Natural killer cell (primary cell): ENCODE results near the gene ADGRG7. TPM values are rescaled to one million over a fixed set of nuclear protein-coding genes. Genes with fewer than 3 reads are reported as not detected.

ENCODE experiments used
- ATAC-seq, 3 donors: fragments of 150-1000 bp in 2 of 3; fragments of 200-7000 bp in 1 of 3; cut with Tn5 transposase; 1 replicate in 1 of 3; 2 replicates in 2 of 3; pipeline ENCODE4 v1.10.0; 2021; ENCODE audit warnings: mild to moderate bottlenecking in 2 of 3, moderate library complexity in 2 of 3
- DNase-seq, 2 donors: peaks; one replicate each; pipeline versions ENCODE4 v3.0.0 to v3.0.0-alpha.2; 2013 to 2021; ENCODE audit warnings: mixed read lengths in 1 of 2
- H3K27ac ChIP-seq: one replicate; pipeline ENCODE4 v1.5.1; 2013; ENCODE audit warnings: mild to moderate bottlenecking, low read length
- H3K27me3 ChIP-seq: one replicate; pipeline ENCODE4 v1.6.1; 2013; ENCODE audit warnings: low read length; ENCODE audit not compliant: control insufficient read depth, insufficient read depth
- H3K36me3 ChIP-seq: one replicate; pipeline ENCODE4 v1.6.1; 2013; ENCODE audit warnings: low read length; ENCODE audit not compliant: control insufficient read depth, insufficient read depth
- H3K4me1 ChIP-seq: one replicate; pipeline ENCODE4 v1.6.1; 2013; ENCODE audit warnings: low read length; ENCODE audit not compliant: control insufficient read depth, insufficient read depth
- H3K4me3 ChIP-seq: one replicate; pipeline ENCODE4 v1.5.1; 2013; ENCODE audit warnings: low read length
- H3K9me3 ChIP-seq: one replicate; pipeline ENCODE4 v1.6.1; 2013; ENCODE audit warnings: low read length; ENCODE audit not compliant: control insufficient read depth, insufficient read depth
- H3K27ac Mint-ChIP-seq, 2 donors: one replicate each; pipeline ENCODE4 v1.8.0; 2022; ENCODE audit warnings: mild to moderate bottlenecking in 2 of 2, mixed read lengths in 2 of 2, moderate library complexity in 1 of 2
- H3K27me3 Mint-ChIP-seq, 2 donors: one replicate each; pipeline ENCODE4 v1.8.0; 2022; ENCODE audit warnings: low read depth in 2 of 2, mixed read lengths in 2 of 2
- H3K36me3 Mint-ChIP-seq: one replicate; pipeline ENCODE4 v1.8.0; 2022; ENCODE audit warnings: mixed read lengths
- H3K4me1 Mint-ChIP-seq, 2 donors: one replicate each; pipeline ENCODE4 v1.8.0; 2022; ENCODE audit warnings: mixed read lengths in 2 of 2
- H3K4me3 Mint-ChIP-seq: one replicate; pipeline ENCODE4 v1.8.0; 2022; ENCODE audit warnings: mild to moderate bottlenecking, moderate library complexity, mixed read lengths
- H3K9me3 Mint-ChIP-seq, 2 donors: one replicate each; pipeline ENCODE4 v1.8.0; 2022; ENCODE audit warnings: mixed read lengths in 2 of 2
- WGBS: methylation state at CpG from one replicate; pipeline ENCODE4 v1.1.7; 2013; ENCODE audit warnings: missing lambda C conversion rate; ENCODE audit not compliant: insufficient coverage; 5-methylcytosine and 5-hydroxymethylcytosine counted together
- intact Hi-C: fragments of 100-400 bp; cut with micrococcal nuclease; formaldehyde crosslinking; loops from one replicate; pipeline ENCODE4 v1.14.2; 2022
- total RNA-seq, 4 donors: library from RNA; stranded (reverse); fragments of 120-200 nt in 1 of 4; gene quantifications; one replicate each; pipeline versions ENCODE4 v1.2.3 to v1.2.4, GENCODE V29; 2013 to 2022
- TF ChIP-seq, protein P1 (sequence below): fragments of 200-600 bp; IDR thresholded peaks from one replicate; pipeline ENCODE4 v1.8.0; 2022; ENCODE audit warnings: antibody characterized with exemption

The ADGRG7 gene
- total RNA-seq, 3 donors from 2014 or later (not counting 1 experiment from before 2014, with no cell fraction given), result not detected

DNA sequence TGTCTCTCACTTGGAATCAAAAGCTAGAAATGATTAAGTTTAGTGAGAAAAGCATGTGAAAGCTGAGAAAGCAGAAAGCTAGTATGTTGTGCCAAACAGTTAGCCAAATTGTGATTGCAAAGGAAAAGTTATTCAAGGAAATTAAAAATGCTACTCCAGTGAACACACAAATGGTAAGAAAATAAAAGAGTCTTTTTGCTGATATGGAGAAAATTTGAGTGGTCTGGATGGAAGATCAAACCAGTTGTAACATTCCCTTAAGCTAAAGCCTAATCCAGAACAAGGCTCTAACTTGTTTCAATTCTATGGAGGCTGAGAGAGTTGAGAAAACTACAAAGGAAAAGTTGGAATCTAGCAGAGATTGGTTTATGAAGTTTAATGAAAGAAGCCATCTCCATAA, 11.8 kb downstream of the ADGRG7 start:
- Mint-ChIP-seq H3K27me3 (peaks cover 5 to 17% of the 10 kb centered on the region in 2 donors), H3K4me3 (no peak overlapping the region), H3K4me1 (no peaks in the 10 kb centered on the region), H3K27ac (no peak overlapping the region), H3K9me3 (peaks cover 0 to 2% of the 10 kb centered on the region in 2 donors), H3K36me3 (no peaks in the 10 kb centered on the region)
- H3K9me3 ChIP-seq, result no peaks in the 10 kb centered on the region
- no peaks in the 10 kb centered on the region for H3K27me3 ChIP-seq
- no peak overlapping the region for H3K27ac ChIP-seq
- intact Hi-C loops, result no loop called here
- no peaks in the 10 kb centered on the region for H3K36me3 ChIP-seq
- no peak overlapping the region for H3K4me3 ChIP-seq
- TF ChIP-seq, protein P1, sequence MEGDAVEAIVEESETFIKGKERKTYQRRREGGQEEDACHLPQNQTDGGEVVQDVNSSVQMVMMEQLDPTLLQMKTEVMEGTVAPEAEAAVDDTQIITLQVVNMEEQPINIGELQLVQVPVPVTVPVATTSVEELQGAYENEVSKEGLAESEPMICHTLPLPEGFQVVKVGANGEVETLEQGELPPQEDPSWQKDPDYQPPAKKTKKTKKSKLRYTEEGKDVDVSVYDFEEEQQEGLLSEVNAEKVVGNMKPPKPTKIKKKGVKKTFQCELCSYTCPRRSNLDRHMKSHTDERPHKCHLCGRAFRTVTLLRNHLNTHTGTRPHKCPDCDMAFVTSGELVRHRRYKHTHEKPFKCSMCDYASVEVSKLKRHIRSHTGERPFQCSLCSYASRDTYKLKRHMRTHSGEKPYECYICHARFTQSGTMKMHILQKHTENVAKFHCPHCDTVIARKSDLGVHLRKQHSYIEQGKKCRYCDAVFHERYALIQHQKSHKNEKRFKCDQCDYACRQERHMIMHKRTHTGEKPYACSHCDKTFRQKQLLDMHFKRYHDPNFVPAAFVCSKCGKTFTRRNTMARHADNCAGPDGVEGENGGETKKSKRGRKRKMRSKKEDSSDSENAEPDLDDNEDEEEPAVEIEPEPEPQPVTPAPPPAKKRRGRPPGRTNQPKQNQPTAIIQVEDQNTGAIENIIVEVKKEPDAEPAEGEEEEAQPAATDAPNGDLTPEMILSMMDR, result no peak
- ATAC-seq (no peak), DNase-seq (no peak)
- no peaks in the 10 kb centered on the region for H3K4me1 ChIP-seq

GRCh38 chr3:100627491-100627890, 18.1 kb downstream of the ADGRG7 start:
- intact Hi-C loops, result no loop called here
- H3K27ac Mint-ChIP-seq, result no peak overlapping the region

GRCh38 chr3:100629421-100630127, 20.2 kb downstream of the ADGRG7 start:
- H3K36me3 Mint-ChIP-seq, result no peaks in the 10 kb centered on the region
- no peaks in the 10 kb centered on the region for H3K9me3 ChIP-seq
- H3K27me3 Mint-ChIP-seq, result peaks cover 13 to 26% of the 10 kb centered on the region in 2 donors
- intact Hi-C loops, result no loop called here
- TF ChIP-seq, protein P1, result no peak
- peaks cover 5% of the 10 kb centered on the region for H3K27me3 ChIP-seq
- WGBS, result 44% methylated on average over 2 of the region's 3 CpGs
- H3K27ac ChIP-seq, result no peak overlapping the region
- peaks cover 2% of the 10 kb centered on the region for H3K4me1 ChIP-seq
- H3K4me1 Mint-ChIP-seq, result peaks cover 5 to 6% of the 10 kb centered on the region in 2 donors
- no peak overlapping the region for H3K4me3 ChIP-seq
- H3K9me3 Mint-ChIP-seq, result no peaks in the 10 kb centered on the region
- no peak overlapping the region for H3K4me3 Mint-ChIP-seq
- no peak overlapping the region for H3K27ac Mint-ChIP-seq
- ATAC-seq (peak in 1 of 3 donors; percentile 35), DNase-seq (no peak)
- H3K36me3 ChIP-seq, result no peaks in the 10 kb centered on the region

More at GRCh38 chr3:100627491-100627890, 18.1 kb downstream of the ADGRG7 start:
- Histone ChIP-seq H3K4me3 (no peak overlapping the region), H3K9me3 (no peaks in the 10 kb centered on the region), H3K27me3 (peaks cover 5% of the 10 kb centered on the region), H3K36me3 (no peaks in the 10 kb centered on the region), H3K4me1 (no peaks in the 10 kb centered on the region), H3K27ac (no peak overlapping the region)
- 83% methylated on average over 2 of the region's 2 CpGs for WGBS
- peaks cover 12 to 31% of the 10 kb centered on the region in 2 donors for H3K27me3 Mint-ChIP-seq
- DNase-seq (no peak), ATAC-seq (no peak)
- H3K9me3 Mint-ChIP-seq, result no peaks in the 10 kb centered on the region
- TF ChIP-seq, protein P1, result no peak
- no peaks in the 10 kb centered on the region for H3K4me1 Mint-ChIP-seq
- no peak overlapping the region for H3K4me3 Mint-ChIP-seq
- H3K36me3 Mint-ChIP-seq, result no peaks in the 10 kb centered on the region

DNA sequence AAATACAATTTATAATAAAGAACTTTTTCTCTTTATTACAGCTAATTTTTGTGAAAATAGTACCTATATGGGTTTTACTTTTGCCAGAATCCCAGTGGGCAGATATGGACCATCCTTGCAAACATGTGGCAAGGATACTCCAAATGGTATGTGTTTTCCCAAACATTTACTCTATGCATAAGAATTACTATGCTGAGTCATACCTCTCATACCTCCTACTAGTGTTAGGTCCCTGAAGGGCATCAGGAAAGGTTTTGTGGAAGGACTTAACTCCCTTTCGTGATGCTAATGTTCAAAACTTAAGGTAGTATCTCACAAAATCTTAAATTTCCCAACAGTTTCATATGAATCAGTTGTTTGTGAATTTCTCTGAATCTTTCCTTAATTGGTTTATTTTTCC, 21.3 kb downstream of the ADGRG7 start:
- no peak overlapping the region for H3K27ac Mint-ChIP-seq
- ATAC-seq (no peak), DNase-seq (no peak)
- Histone ChIP-seq H3K9me3 (no peaks in the 10 kb centered on the region), H3K27ac (no peak overlapping the region), H3K4me3 (no peak overlapping the region), H3K4me1 (peaks cover 9% of the 10 kb centered on the region), H3K27me3 (peaks cover 5% of the 10 kb centered on the region), H3K36me3 (no peaks in the 10 kb centered on the region)
- no CpG with 5 or more reads among the region's 1 CpG for WGBS
- H3K27me3 Mint-ChIP-seq, result peaks cover 13 to 23% of the 10 kb centered on the region in 2 donors
- H3K9me3 Mint-ChIP-seq, result no peaks in the 10 kb centered on the region
- TF ChIP-seq, protein P1, result no peak
- intact Hi-C loops, result no loop called here
- no peak overlapping the region for H3K4me3 Mint-ChIP-seq
- peaks cover 5 to 6% of the 10 kb centered on the region in 2 donors for H3K4me1 Mint-ChIP-seq
- H3K36me3 Mint-ChIP-seq, result no peaks in the 10 kb centered on the region
